WTC11 (cell line): Measurements from ENCODE around the gene MEP1A.

ENCODE experiments used
- CTCF ChIP-seq: fragments of 200-600 bp; IDR thresholded peaks from 2 replicates; pipeline ENCODE4 v1.8.0; 2022; ENCODE audit warnings: antibody characterized with exemption
- ESRRA ChIP-seq: sonication (generic); formaldehyde crosslinking; IDR thresholded peaks from 2 replicates; pipeline ENCODE4 v1.8.1; 2022; ENCODE audit warnings: mild to moderate bottlenecking, missing genetic modification reagents, borderline replicate concordance
- HMGXB4 ChIP-seq: sonication (generic); formaldehyde crosslinking; IDR thresholded peaks from 2 replicates; pipeline ENCODE4 v1.8.1; 2023; ENCODE audit warnings: mild to moderate bottlenecking, moderate library complexity, missing genetic modification reagents
- NR1H2 ChIP-seq: sonication (generic); formaldehyde crosslinking; IDR thresholded peaks from 2 replicates; pipeline ENCODE4 v1.9.0; 2021; ENCODE audit warnings: mild to moderate bottlenecking, moderate library complexity, missing genetic modification reagents
- SP1 ChIP-seq: sonication (generic); formaldehyde crosslinking; conservative IDR thresholded peaks from 2 replicates; pipeline ENCODE4 v1.8.1; 2022; ENCODE audit warnings: missing genetic modification reagents
- TCF7 ChIP-seq: sonication (generic); formaldehyde crosslinking; IDR thresholded peaks from 2 replicates; pipeline ENCODE4 v1.8.0; 2022; ENCODE audit warnings: mild to moderate bottlenecking, low read depth, missing genetic modification reagents, moderate library complexity
- ZNF121 ChIP-seq: sonication (generic); formaldehyde crosslinking; IDR thresholded peaks from 2 replicates; pipeline ENCODE4 v1.8.0; 2023; ENCODE audit warnings: missing genetic modification reagents
- ZSCAN18 ChIP-seq: fragments of 250-450 bp; sonication (Bioruptor Pico); IDR thresholded peaks from 2 replicates; pipeline ENCODE4 v2.1.2; 2022; ENCODE audit warnings: mild to moderate bottlenecking, moderate library complexity
- TF ChIP-seq, protein P1 (sequence below): sonication (generic); formaldehyde crosslinking; IDR thresholded peaks from 2 replicates; pipeline ENCODE4 v1.8.0; 2022; ENCODE audit warnings: mild to moderate bottlenecking, missing genetic modification reagents
- TF ChIP-seq, protein P2 (sequence below): sonication (generic); formaldehyde crosslinking; conservative IDR thresholded peaks from 2 replicates; pipeline ENCODE4 v1.8.1; 2022; ENCODE audit warnings: mild to moderate bottlenecking, missing genetic modification reagents
- TF ChIP-seq, protein P3 (sequence below): sonication (generic); formaldehyde crosslinking; IDR thresholded peaks from 2 replicates; pipeline ENCODE4 v1.8.1; 2023; ENCODE audit warnings: mild to moderate bottlenecking, missing genetic modification reagents, moderate library complexity
- TF ChIP-seq, protein P4 (sequence below): sonication (generic); formaldehyde crosslinking; IDR thresholded peaks from 2 replicates; pipeline ENCODE4 v1.8.1; 2022; ENCODE audit warnings: low read depth, mild to moderate bottlenecking, moderate library complexity, missing genetic modification reagents, borderline replicate concordance

GRCh38 chr6:46788791-46789190, 4.4 kb upstream of the MEP1A start:
- TF ChIP-seq CTCF, result no peak
- no peak for TF ChIP-seq HMGXB4 (CRISPR knock-in tag)
- TF ChIP-seq, protein P1, sequence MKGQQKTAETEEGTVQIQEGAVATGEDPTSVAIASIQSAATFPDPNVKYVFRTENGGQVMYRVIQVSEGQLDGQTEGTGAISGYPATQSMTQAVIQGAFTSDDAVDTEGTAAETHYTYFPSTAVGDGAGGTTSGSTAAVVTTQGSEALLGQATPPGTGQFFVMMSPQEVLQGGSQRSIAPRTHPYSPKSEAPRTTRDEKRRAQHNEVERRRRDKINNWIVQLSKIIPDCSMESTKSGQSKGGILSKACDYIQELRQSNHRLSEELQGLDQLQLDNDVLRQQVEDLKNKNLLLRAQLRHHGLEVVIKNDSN (CRISPR knock-in tag), result no peak
- no peak for TF ChIP-seq TCF7 (CRISPR knock-in tag)
- TF ChIP-seq ESRRA, result no peak
- no peak for TF ChIP-seq SP1 (CRISPR knock-in tag)
- TF ChIP-seq, protein P2, sequence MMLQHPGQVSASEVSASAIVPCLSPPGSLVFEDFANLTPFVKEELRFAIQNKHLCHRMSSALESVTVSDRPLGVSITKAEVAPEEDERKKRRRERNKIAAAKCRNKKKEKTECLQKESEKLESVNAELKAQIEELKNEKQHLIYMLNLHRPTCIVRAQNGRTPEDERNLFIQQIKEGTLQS (CRISPR knock-in tag), result no peak
- no peak for TF ChIP-seq ZSCAN18
- TF ChIP-seq NR1H2 (CRISPR knock-in tag), result no peak
- TF ChIP-seq, protein P3, sequence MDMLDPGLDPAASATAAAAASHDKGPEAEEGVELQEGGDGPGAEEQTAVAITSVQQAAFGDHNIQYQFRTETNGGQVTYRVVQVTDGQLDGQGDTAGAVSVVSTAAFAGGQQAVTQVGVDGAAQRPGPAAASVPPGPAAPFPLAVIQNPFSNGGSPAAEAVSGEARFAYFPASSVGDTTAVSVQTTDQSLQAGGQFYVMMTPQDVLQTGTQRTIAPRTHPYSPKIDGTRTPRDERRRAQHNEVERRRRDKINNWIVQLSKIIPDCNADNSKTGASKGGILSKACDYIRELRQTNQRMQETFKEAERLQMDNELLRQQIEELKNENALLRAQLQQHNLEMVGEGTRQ (CRISPR knock-in tag), result no peak
- TF ChIP-seq ZNF121, result no peak
- TF ChIP-seq, protein P4, sequence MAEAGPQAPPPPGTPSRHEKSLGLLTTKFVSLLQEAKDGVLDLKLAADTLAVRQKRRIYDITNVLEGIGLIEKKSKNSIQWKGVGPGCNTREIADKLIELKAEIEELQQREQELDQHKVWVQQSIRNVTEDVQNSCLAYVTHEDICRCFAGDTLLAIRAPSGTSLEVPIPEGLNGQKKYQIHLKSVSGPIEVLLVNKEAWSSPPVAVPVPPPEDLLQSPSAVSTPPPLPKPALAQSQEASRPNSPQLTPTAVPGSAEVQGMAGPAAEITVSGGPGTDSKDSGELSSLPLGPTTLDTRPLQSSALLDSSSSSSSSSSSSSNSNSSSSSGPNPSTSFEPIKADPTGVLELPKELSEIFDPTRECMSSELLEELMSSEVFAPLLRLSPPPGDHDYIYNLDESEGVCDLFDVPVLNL, result no peak
